IPS-18a (cell line): ENCODE measurements around the gene FRMD4A.
"Not testable (repeated sequence)": the region's sequence is repeated elsewhere in the genome, so short reads cannot be mapped to it uniquely, and the experiment has no call there.

Source experiments
- H3K27ac ChIP-seq: one replicate; pipeline ENCODE4 v1.5.1; 2013; ENCODE audit warnings: low read length
- H3K27me3 ChIP-seq: one replicate; pipeline ENCODE4 v1.6.1; 2013; ENCODE audit warnings: mild to moderate bottlenecking, low read length; ENCODE audit not compliant: control insufficient read depth, insufficient read depth
- H3K36me3 ChIP-seq: one replicate; pipeline ENCODE4 v1.6.1; 2013; ENCODE audit warnings: low read depth, low read length; ENCODE audit not compliant: control insufficient read depth
- H3K4me1 ChIP-seq: one replicate; pipeline ENCODE4 v1.6.1; 2013; ENCODE audit warnings: low read depth, low read length; ENCODE audit not compliant: control insufficient read depth
- H3K4me3 ChIP-seq: one replicate; pipeline ENCODE4 v1.5.1; 2013; ENCODE audit warnings: low read length
- H3K9ac ChIP-seq: one replicate; pipeline ENCODE4 v1.6.1; 2013; ENCODE audit warnings: mild to moderate bottlenecking, low read length, moderate library complexity
- H3K9me3 ChIP-seq: one replicate; pipeline ENCODE4 v1.6.1; 2013; ENCODE audit warnings: low read depth, low read length; ENCODE audit not compliant: control insufficient read depth

FRMD4A gene

DNA sequence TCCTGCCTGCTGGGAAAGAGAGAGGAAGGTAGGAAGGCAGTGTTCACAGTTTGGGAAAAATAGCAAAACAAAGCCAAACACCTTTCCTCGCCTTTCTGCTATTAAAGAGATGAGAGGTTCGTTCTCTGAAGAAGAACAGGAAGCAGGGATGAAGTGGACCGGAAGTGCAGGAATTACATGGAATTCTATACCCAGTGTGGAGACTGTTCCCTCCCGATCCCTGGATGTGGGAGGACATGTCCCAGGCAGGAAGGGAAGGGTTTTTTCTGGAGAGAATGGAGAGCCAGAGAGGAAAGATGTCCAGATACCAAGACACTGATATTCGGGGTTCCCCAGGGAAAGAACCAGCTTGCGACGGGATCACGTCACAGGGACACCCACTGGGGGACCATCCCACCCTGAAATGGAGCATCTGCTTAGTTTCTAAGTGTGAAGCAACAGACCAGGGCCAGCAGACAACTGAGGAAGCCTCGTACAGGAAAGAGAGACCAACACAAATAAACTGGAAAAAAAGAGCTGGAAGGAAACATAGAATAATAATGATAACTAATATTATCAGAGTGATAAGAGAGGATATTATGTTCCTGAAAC, 556.3 kb downstream of the FRMD4A start:
- Histone ChIP-seq H3K4me1 (peaks cover 4% of the 10 kb centered on the region), H3K9me3 (no peaks in the 10 kb centered on the region), H3K9ac (no peak overlapping the region), H3K27ac (no peak overlapping the region), H3K4me3 (no peak overlapping the region), H3K27me3 (no peaks in the 10 kb centered on the region), H3K36me3 (no peaks in the 10 kb centered on the region)

DNA sequence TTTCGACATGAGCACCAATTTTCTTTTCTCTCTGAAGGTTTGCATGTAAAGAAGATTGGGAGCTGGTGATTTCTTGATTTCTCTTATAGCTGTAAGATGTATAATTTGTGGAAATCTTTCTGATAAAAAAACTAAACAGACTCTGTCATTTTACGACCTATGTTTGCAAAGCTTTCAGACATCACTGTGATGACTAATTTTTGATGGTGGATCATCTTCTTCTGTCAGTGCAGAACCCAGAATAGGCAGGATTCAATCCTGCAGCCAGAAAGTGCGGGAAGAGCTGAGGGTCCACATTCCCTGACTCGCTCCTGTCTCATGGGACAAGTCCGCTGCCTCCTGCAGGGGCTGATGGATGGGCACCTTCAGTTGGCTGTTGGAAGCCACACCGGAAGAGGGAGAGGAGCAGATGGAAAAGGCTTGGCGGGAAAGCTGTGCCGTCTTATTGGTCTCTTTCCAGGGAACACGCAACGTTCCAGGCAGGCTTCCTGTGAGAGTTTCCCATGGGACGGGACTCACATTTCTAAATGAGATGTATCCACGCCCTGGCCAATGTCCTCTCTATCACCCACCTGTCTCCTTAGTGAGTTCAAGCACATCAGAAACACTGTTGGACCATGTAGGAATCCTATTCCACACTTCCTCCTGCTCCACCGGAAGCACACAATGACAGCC, 557.1 kb downstream of the FRMD4A start:
- Histone ChIP-seq H3K4me1 (peaks cover 4% of the 10 kb centered on the region), H3K9me3 (no peaks in the 10 kb centered on the region), H3K27ac (no peak overlapping the region), H3K36me3 (no peaks in the 10 kb centered on the region), H3K27me3 (no peaks in the 10 kb centered on the region), H3K4me3 (no peak overlapping the region), H3K9ac (no peak overlapping the region)

DNA sequence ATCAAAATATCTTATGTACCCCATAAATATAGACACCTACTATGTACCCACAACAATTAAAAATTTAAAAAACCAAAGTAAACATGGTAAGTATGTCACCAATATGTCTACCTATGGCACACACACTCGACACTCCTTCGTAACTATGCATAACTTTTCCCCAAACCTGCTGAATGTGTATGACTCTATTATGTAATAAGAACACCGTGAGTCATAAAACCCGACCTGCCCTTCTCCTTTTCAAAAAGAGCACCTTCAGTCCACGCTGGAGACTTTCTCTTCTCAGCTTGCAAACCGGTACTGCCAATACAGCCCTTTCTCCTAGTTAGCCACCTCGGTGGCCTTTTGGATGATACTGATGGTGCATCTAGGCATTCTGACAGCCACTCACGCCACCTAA, 557.7 kb downstream of the FRMD4A start:
- H3K36me3 ChIP-seq = no peaks in the 10 kb centered on the region
- H3K9ac ChIP-seq = no peak overlapping the region
- peaks cover 4% of the 10 kb centered on the region for H3K4me1 ChIP-seq
- H3K4me3 ChIP-seq = no peak overlapping the region
- H3K27ac ChIP-seq = no peak overlapping the region
- no peaks in the 10 kb centered on the region for H3K9me3 ChIP-seq
- no peaks in the 10 kb centered on the region for H3K27me3 ChIP-seq

DNA sequence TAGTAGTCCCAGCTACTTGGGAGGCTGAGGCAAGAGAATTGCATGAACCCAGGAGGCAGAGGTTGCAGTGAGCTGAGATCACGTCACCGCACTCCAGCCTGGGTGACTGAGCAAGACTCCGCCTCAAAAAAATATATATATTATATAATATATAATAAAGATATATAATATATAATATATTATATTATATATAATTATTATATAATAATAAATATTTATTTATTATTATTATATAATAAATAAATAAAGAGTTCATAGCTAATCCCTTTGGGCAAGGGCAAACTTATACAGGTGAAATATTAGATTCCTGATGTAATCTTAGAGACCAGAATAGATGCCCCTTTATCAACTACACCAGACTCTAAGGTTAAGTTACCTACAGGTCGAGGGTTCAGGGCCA, 558.7 kb downstream of the FRMD4A start:
- Histone ChIP-seq H3K9ac (no peak overlapping the region), H3K27ac (no peak overlapping the region), H3K4me1 (peaks cover 4% of the 10 kb centered on the region), H3K4me3 (no peak overlapping the region), H3K27me3 (no peaks in the 10 kb centered on the region), H3K36me3 (no peaks in the 10 kb centered on the region), H3K9me3 (no peaks in the 10 kb centered on the region)

DNA sequence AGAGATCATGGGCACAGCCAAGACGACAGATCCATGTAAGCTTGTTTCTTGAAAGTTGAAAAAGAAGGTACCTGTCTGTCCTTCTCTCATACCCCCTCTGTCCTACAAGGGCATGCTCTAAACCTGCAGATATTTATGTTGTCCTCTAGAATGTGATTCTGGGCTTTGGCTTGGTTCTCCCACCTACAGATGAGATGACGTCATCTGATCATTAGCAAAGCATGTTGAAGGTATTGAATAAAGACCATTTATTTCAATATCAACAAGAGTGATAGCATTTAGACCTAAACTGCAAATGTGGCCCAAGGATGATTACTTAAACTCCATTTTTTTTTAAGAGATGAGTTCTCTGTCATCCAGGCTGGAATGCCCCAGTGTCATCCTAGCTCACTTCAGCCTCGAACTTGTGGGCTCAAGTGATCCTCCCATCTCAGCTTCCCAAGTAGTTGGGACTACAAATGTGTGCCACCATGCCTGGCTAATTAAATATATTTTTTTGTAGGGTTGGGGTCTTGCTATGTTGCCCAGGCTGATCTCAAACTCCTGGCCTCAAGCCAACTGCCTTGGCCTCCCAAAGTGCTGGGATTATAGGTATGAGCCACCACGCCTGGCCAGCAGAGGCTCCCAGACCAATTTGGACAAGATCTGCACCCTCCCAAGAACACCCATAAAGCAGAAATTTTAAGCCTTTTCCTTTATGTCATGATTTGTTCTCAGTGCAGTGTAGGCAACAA, 559.8 kb downstream of the FRMD4A start:
- Histone ChIP-seq H3K4me3 (no peak overlapping the region), H3K27ac (no peak overlapping the region), H3K9ac (no peak overlapping the region), H3K36me3 (no peaks in the 10 kb centered on the region), H3K27me3 (no peaks in the 10 kb centered on the region), H3K9me3 (no peaks in the 10 kb centered on the region), H3K4me1 (peaks cover 4% of the 10 kb centered on the region)

DNA sequence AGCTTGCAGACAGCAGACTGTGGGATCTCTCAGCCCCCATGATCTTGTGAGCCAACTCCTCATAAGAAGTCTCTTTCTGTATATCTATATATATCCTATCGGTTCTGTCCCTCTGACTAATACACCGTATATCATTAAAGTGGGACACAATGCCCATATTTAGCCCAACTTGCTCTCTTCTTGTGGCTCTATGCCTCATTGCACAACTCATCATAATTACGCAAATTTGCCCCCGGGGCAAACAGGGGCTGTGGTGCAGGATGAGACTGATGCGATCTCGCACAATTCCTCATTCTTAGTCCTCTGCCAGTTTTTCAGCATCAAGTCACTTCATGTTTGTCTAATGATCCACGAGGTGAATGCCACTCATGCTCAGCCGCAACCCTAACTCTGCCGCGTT, 560.8 kb downstream of the FRMD4A start:
- Histone ChIP-seq H3K36me3 (no peaks in the 10 kb centered on the region), H3K9ac (no peak overlapping the region), H3K9me3 (no peaks in the 10 kb centered on the region), H3K27me3 (no peaks in the 10 kb centered on the region), H3K27ac (no peak overlapping the region), H3K4me1 (peaks cover 4% of the 10 kb centered on the region), H3K4me3 (no peak overlapping the region)

DNA sequence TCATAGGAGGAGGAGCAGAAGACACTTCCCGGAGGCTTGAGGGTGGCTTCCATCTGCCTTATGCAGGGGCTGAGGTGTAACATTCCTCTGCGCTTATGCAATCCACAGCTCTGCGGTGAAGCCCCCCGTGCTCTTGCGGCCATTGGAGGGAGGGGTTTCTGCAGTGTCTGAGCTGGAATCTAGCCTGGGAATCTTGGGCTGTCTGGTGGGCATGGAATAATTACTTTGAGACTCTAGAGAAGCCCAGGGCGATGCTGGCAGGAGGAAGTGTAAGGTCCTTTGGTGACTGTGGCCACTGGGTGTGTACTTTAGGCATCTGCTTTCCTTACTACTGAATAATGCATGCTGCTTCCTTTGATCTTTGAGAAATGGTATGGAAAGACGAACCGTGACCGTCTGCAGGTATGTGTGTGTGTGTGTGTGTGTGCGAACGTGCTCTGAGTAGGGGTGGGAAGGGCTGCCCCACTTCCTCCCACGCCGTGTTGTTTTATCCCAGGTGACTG, 563.0 kb downstream of the FRMD4A start:
- no peak overlapping the region for H3K9ac ChIP-seq
- peaks cover 4% of the 10 kb centered on the region for H3K4me1 ChIP-seq
- H3K4me3 ChIP-seq = no peak overlapping the region
- no peaks in the 10 kb centered on the region for H3K36me3 ChIP-seq
- no peak overlapping the region for H3K27ac ChIP-seq
- H3K9me3 ChIP-seq = no peaks in the 10 kb centered on the region
- no peaks in the 10 kb centered on the region for H3K27me3 ChIP-seq

DNA sequence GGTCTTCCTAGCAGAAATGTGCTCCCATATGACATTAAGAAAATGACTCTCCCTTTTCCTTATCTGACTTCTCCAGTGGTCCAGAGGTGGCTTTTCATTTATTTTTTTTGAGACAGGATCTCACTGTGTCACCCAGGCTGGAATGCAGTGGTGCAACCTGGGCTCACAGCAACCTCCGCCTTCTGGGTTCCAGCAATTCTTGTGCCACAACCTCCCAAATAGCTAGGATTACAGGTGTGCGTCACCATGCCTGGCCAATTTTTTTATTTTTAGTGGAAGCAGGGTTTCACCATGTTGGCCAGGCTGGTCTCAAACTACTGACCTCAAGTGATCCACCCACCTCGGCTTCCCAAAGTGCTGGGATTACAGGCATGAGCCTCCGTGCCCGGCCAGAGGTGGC, 563.6 kb downstream of the FRMD4A start:
- H3K27me3 ChIP-seq, H3K9ac ChIP-seq, H3K4me1 ChIP-seq, H3K9me3 ChIP-seq, H3K4me3 ChIP-seq, H3K36me3 ChIP-seq, H3K27ac ChIP-seq: not testable (repeated sequence)

DNA sequence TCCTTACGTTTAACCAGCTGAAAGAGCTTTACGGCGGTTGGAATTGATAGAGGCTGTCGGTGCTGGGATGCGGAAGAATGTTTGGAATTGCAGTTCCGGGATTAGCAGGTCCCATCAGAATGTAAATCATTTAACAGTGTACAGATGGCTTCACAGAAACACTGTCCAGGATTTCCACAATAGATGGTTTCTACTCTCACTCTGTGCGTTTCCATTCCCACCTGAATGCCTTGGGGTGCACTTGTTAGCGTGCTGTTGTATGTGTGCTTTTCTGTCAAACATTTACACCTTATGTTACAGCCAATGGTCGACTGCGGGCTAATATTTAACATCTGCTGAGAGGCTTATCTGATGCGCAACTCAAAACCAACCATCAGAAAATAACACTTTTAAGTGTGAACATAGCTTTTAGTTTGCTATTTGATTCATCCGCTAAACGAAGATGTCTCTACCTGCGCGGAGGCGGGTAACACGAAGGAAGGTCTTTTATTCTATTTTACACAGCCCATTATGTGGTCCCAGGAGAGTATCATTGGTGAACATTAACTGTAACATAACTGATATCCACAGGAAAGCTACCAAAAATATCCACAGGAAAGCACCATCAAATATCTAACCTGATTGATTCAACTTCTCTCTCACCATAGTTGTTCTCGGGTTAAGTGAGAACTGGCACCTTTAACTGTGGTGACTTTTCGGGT, 564.9 kb downstream of the FRMD4A start:
- no peaks in the 10 kb centered on the region for H3K36me3 ChIP-seq
- H3K27ac ChIP-seq = no peak overlapping the region
- H3K4me3 ChIP-seq = no peak overlapping the region
- no peaks in the 10 kb centered on the region for H3K27me3 ChIP-seq
- H3K9ac ChIP-seq = no peak overlapping the region
- no peaks in the 10 kb centered on the region for H3K9me3 ChIP-seq
- H3K4me1 ChIP-seq = no peaks in the 10 kb centered on the region

DNA sequence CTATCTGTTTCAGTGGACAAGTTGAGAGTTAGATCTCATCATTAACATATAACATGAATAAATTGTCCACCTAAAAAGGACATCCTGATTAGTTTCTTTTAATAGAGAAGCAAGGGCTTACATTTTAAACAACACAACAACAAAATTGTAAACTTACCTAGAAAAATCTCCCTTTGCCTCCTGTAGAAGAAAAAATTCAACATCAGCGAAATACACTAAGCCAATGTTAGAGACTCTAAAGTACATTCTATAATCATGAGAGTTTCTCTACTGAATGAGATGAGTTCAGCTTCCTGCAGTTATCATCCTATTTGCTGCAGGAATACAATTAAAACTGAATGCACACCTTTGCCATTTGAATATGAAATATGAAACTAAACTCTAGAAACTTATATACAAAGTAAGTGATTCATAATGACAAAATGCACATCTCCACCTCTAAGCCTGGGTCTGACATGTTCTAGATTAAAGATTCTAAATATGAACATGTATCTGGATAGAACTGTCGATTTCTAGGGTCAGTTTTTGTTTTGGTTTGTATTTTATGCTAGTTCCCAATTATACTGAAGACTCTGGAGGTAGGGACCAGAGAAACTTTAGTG, 569.1 kb downstream of the FRMD4A start:
- H3K4me3 ChIP-seq = no peak overlapping the region
- H3K36me3 ChIP-seq = no peaks in the 10 kb centered on the region
- H3K27me3 ChIP-seq = no peaks in the 10 kb centered on the region
- no peak overlapping the region for H3K9ac ChIP-seq
- H3K27ac ChIP-seq = no peak overlapping the region
- H3K9me3 ChIP-seq = no peaks in the 10 kb centered on the region
- H3K4me1 ChIP-seq = peaks cover 28% of the 10 kb centered on the region

DNA sequence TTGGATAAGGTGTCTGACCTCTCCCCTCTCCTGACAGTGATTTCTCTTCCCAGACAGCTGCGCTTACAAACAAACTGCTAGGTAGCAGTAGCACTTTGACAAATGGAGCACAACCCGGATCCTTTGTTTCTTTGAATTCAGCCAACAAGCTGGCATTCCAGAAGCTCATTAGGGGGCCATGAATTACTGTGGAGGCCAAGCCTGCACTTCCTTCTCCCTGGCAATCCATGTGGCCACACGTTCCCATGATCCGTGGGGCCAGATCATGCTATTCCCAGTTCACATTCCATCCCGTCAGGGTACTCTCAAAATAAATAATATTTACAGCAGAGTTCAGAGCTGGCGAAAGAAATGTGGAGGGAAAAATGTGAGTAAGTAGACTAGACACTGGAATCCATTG, 571.6 kb downstream of the FRMD4A start:
- H3K27ac ChIP-seq = peak overlapping the region; percentile 26
- H3K27me3 ChIP-seq = no peaks in the 10 kb centered on the region
- peaks cover 35% of the 10 kb centered on the region for H3K4me1 ChIP-seq
- H3K9ac ChIP-seq = peak overlapping the region; percentile 24
- peak overlapping the region; percentile 4 for H3K4me3 ChIP-seq
- no peaks in the 10 kb centered on the region for H3K36me3 ChIP-seq
- H3K9me3 ChIP-seq = no peaks in the 10 kb centered on the region
